HG03066 (cell line): ENCODE data around the gene IQSEC1.
A peak's percentile ranks its signal among the peaks of the same experiment; 100 is the strongest.

ENCODE experiments used
- ATAC-seq: cut with Tn5 transposase; IDR thresholded peaks from one replicate; pipeline ENCODE4 v1.9.1; 2021; ENCODE audit warnings: low read depth; ENCODE audit not compliant: unreplicated experiment

The IQSEC1 gene

GRCh38 chr3:13052191-13052820 lies 20.9 kb downstream of the IQSEC1 start:
- ATAC-seq = no peak

GRCh38 chr3:13051581-13051980 lies 21.6 kb downstream of the IQSEC1 start:
- ATAC-seq = no peak

- no peak for ATAC-seq
Measured at GRCh38 chr3:13051066-13051465, 22.2 kb downstream of the IQSEC1 start.

- no peak for ATAC-seq
Measured at GRCh38 chr3:13050446-13050845, 22.8 kb downstream of the IQSEC1 start.

GRCh38 chr3:13049400-13049799 lies 23.8 kb downstream of the IQSEC1 start:
- no peak for ATAC-seq

- no peak for ATAC-seq
Measured at GRCh38 chr3:13047296-13048165, 25.7 kb downstream of the IQSEC1 start.

GRCh38 chr3:13046569-13047274 lies 26.5 kb downstream of the IQSEC1 start:
- ATAC-seq = peak; percentile 15

- ATAC-seq = peak; percentile 83
Measured at GRCh38 chr3:13045904-13046568, 27.2 kb downstream of the IQSEC1 start.

GRCh38 chr3:13045241-13045903 lies 27.9 kb downstream of the IQSEC1 start:
- ATAC-seq = no peak

- ATAC-seq = no peak
Measured at GRCh38 chr3:13044496-13045240, 28.6 kb downstream of the IQSEC1 start.

GRCh38 chr3:13043656-13044055 lies 29.6 kb downstream of the IQSEC1 start:
- ATAC-seq = no peak

GRCh38 chr3:13042715-13043271 lies 30.4 kb downstream of the IQSEC1 start:
- no peak for ATAC-seq

GRCh38 chr3:13042127-13042701 lies 31.0 kb downstream of the IQSEC1 start:
- ATAC-seq = no peak

- no peak for ATAC-seq
Measured at GRCh38 chr3:13041113-13041776, 32.0 kb downstream of the IQSEC1 start.

- ATAC-seq = peak; percentile 94
Measured at GRCh38 chr3:13040361-13041074, 32.7 kb downstream of the IQSEC1 start.

- no peak for ATAC-seq
Measured at GRCh38 chr3:13039213-13039896, 33.9 kb downstream of the IQSEC1 start.

- no peak for ATAC-seq
Measured at GRCh38 chr3:13037458-13038117, 35.6 kb downstream of the IQSEC1 start.
